Motor neuron (in vitro differentiated cells): ENCODE results near the gene DUSP8. TPM values are rescaled to one million over a fixed set of nuclear protein-coding genes. Genes with fewer than 3 reads are reported as not detected.

Experiments
- ATAC-seq, 8 experiments: fragments of 200-7000 bp; cut with Tn5 transposase; replicated peaks in 6 of 8; 2 replicates each; pipeline ENCODE4 v1.8.0; 2021; ENCODE audit warnings: mild to moderate bottlenecking in 8 of 8, moderate library complexity in 8 of 8
- H3K27ac ChIP-seq, 2 donors: fragments of 250-450 bp; sonication (Bioruptor Pico); 2 replicates each; pipeline ENCODE4 v1.9.0; 2021; ENCODE audit warnings: antibody characterized with exemption in 2 of 2, mild to moderate bottlenecking in 2 of 2, moderate library complexity in 1 of 2
- H3K4me1 ChIP-seq, 2 donors: fragments of 250-450 bp; sonication (Bioruptor Pico); replicated peaks in 1 of 2; 2 replicates each; pipeline ENCODE4 v1.6.1; 2021; ENCODE audit warnings: antibody characterized with exemption in 2 of 2, mild to moderate bottlenecking in 2 of 2, moderate library complexity in 1 of 2
- H3K4me3 ChIP-seq, 5 donors: fragments of 250-450 bp; sonication (Bioruptor Pico); 2 replicates each; pipeline ENCODE4 v1.9.0; 2021; ENCODE audit warnings: antibody characterized with exemption in 5 of 5, mild to moderate bottlenecking in 5 of 5, moderate library complexity in 4 of 5
- WGBS, 10 experiments: fragments of 450-650 bp; shearing (Covaris generic); methylation state at CpG; one replicate each; pipeline ENCODE4 v1.0.0; 2022; 5-methylcytosine and 5-hydroxymethylcytosine counted together
- in situ Hi-C, 9 experiments: fragments of 400-800 bp; cut with MboI; loops; one replicate each; pipeline ENCODE4 v1.15.0; 2021; ENCODE audit warnings: low sequenced_read_pairs in 9 of 9, low pct_unique_long_range_greater_than_20kb in 2 of 9; ENCODE audit not compliant: unreplicated experiment in 9 of 9
- total RNA-seq, 8 experiments: library from RNA; unstranded; fragments of 300-600 nt; gene quantifications; 2 replicates each; pipeline versions ENCODE4 v1.2.3 to v1.2.4, GENCODE V29; 2022

Gene DUSP8
- total RNA-seq, 8 experiments from 2014 or later, result 0.87 to 17.2 (median 7.9) TPM

- Histone ChIP-seq H3K27ac (no peak overlapping the region), H3K4me1 (peaks cover 28 to 29% of the 10 kb centered on the region in 2 donors), H3K4me3 (no peak overlapping the region)
- WGBS, 10 experiments, result 100% methylated on average over 1 of the region's 10 CpGs; no CpG with 5 or more reads in 9 of the 10 experiments
- no peak for ATAC-seq
- in situ Hi-C loops, result loop anchor here in 5 of 9 experiments (25.0 kb wide), 3 partner anchors 197 to 297 kb away; partner anchors contain the start of genes MUC5B (in 4 of the 5) and TOLLIP (in 1 of the 5)
Measured at GRCh38 chr11:1508986-1509385, 63.1 kb downstream of the DUSP8 start.

- H3K4me3 ChIP-seq, result no peak overlapping the region
- H3K27ac ChIP-seq, result no peak overlapping the region
- no peak for ATAC-seq
- peaks cover 28 to 29% of the 10 kb centered on the region in 2 donors for H3K4me1 ChIP-seq
- 50 to 93% (median 82%) methylated on average over 1 to 3 of the region's 15 CpGs; no CpG with 5 or more reads in 6 of the 10 experiments for WGBS, 10 experiments
- in situ Hi-C loops, result loop anchor here in 5 of 9 experiments (25.0 kb wide), 3 partner anchors 196 to 296 kb away; partner anchors contain the start of genes MUC5B (in 4 of the 5) and TOLLIP (in 1 of the 5)
Measured at GRCh38 chr11:1508491-1508891, 63.6 kb downstream of the DUSP8 start.

GRCh38 chr11:1507381-1508140, 64.5 kb downstream of the DUSP8 start:
- WGBS, 10 experiments, result 39 to 100% (median 80%) methylated on average over 1 to 7 of the region's 21 CpGs; no CpG with 5 or more reads in 3 of the 10 experiments
- no peak overlapping the region for H3K4me3 ChIP-seq
- ATAC-seq, result no peak
- in situ Hi-C loops, result loop anchor here in 5 of 9 experiments (25.0 kb wide), 3 partner anchors 195 to 295 kb away; partner anchors contain the start of genes MUC5B (in 4 of the 5) and TOLLIP (in 1 of the 5)
- H3K4me1 ChIP-seq, result peaks cover 27 to 28% of the 10 kb centered on the region in 2 donors
- no peak overlapping the region for H3K27ac ChIP-seq

GRCh38 chr11:1506981-1507380, 65.1 kb downstream of the DUSP8 start:
- no peak for ATAC-seq
- Histone ChIP-seq H3K27ac (no peak overlapping the region), H3K4me1 (peaks cover 33 to 34% of the 10 kb centered on the region in 2 donors), H3K4me3 (no peak overlapping the region)
- in situ Hi-C loops, result loop anchor here in 5 of 9 experiments (25.0 kb wide), 3 partner anchors 195 to 295 kb away; partner anchors contain the start of genes MUC5B (in 4 of the 5) and TOLLIP (in 1 of the 5)
- WGBS, 10 experiments, result 65 to 100% (median 100%) methylated on average over 1 to 4 of the region's 9 CpGs; no CpG with 5 or more reads in 6 of the 10 experiments

GRCh38 chr11:1505480-1505879, 66.6 kb downstream of the DUSP8 start:
- in situ Hi-C loops, result loop anchor here in 5 of 9 experiments (25.0 kb wide), 3 partner anchors 193 to 293 kb away; partner anchors contain the start of genes MUC5B (in 4 of the 5) and TOLLIP (in 1 of the 5)
- no peak for ATAC-seq
- 72 to 98% (median 85%) methylated on average over 1 to 11 of the region's 11 CpGs; no CpG with 5 or more reads in 4 of the 10 experiments for WGBS, 10 experiments
- Histone ChIP-seq H3K27ac (no peak overlapping the region), H3K4me1 (peaks cover 39 to 46% of the 10 kb centered on the region in 2 donors), H3K4me3 (no peak overlapping the region)

GRCh38 chr11:1504581-1505290, 67.3 kb downstream of the DUSP8 start:
- WGBS, 10 experiments, result 79 to 100% (median 93%) methylated on average over 1 to 12 of the region's 28 CpGs; no CpG with 5 or more reads in 4 of the 10 experiments
- in situ Hi-C loops, result loop anchor here in 5 of 9 experiments (25.0 kb wide), 3 partner anchors 192 to 292 kb away; partner anchors contain the start of genes MUC5B (in 4 of the 5) and TOLLIP (in 1 of the 5)
- H3K4me1 ChIP-seq, result peaks cover 39 to 46% of the 10 kb centered on the region in 2 donors
- peak overlapping the region in 1 of 2 donors; percentile 3 for H3K27ac ChIP-seq
- peak in 2 of 8 experiments; percentile 3 to 14 for ATAC-seq
- H3K4me3 ChIP-seq, result no peak overlapping the region

- Histone ChIP-seq H3K27ac (peak overlapping the region in 1 of 2 donors; percentile 3), H3K4me3 (no peak overlapping the region), H3K4me1 (peaks cover 39 to 46% of the 10 kb centered on the region in 2 donors)
- in situ Hi-C loops, result loop anchor here in 5 of 9 experiments (25.0 kb wide), 3 partner anchors 192 to 292 kb away; partner anchors contain the start of genes MUC5B (in 4 of the 5) and TOLLIP (in 1 of the 5)
- 50 to 86% (median 69%) methylated on average over 1 to 7 of the region's 9 CpGs; no CpG with 5 or more reads in 4 of the 10 experiments for WGBS, 10 experiments
- ATAC-seq, result peak in 6 of 8 experiments; percentile 18 to 72 (median 61)
Measured at GRCh38 chr11:1504138-1504537, 67.9 kb downstream of the DUSP8 start.

Other genes with a start within 250 kb of the DUSP8 start
- gene BRSK2, start 182.3 kb downstream of the DUSP8 start, total RNA-seq, result 10 to 100 TPM in 5 of 8 experiments, 1 to 10 TPM in 2, under 1 TPM in 1; 0.77 to 54.6 (median 25.1) TPM
- 10 to 100 TPM; 15.5 to 43.3 (median 26.8) TPM for gene MOB2, start 85.5 kb downstream of the DUSP8 start, total RNA-seq
- gene KRTAP5-1, start 13.0 kb upstream of the DUSP8 start, total RNA-seq, result 1 to 10 TPM in 5 of 8 experiments, under 1 TPM in 2, not detected in 1; 0.49 to 3.9 (median 2.6) TPM
- gene KRTAP5-2, start 26.0 kb upstream of the DUSP8 start, total RNA-seq, result 1 to 10 TPM in 4 of 8 experiments, under 1 TPM in 3, not detected in 1; 0.54 to 5.2 (median 2.5) TPM
- under 1 TPM in 1 of 8 experiments, not detected in 7; 0.29 TPM for gene KRTAP5-3, start 36.2 kb upstream of the DUSP8 start, total RNA-seq
- under 1 TPM in 3 of 8 experiments, not detected in 5; 0.25 to 0.41 (median 0.33) TPM for gene KRTAP5-4, start 49.9 kb upstream of the DUSP8 start, total RNA-seq
- not detected for gene KRTAP5-5, start 57.5 kb upstream of the DUSP8 start, total RNA-seq
- gene KRTAP5-6, start 124.9 kb upstream of the DUSP8 start, total RNA-seq, result not detected
- gene IFITM10, start 178.3 kb upstream of the DUSP8 start, total RNA-seq, result 1 to 10 TPM in 3 of 8 experiments, under 1 TPM in 5; 0.31 to 3.1 (median 0.73) TPM
- gene CTSD, start 191.7 kb upstream of the DUSP8 start, total RNA-seq, result 100 to 1,000 TPM in 4 of 8 experiments, 10 to 100 TPM in 4; 59.3 to 718 (median 107) TPM